ENCODE measurements around the gene SSBP1. TPM values are rescaled to one million over a fixed set of nuclear protein-coding genes. Genes with fewer than 3 reads are reported as not detected.
"Not testable (repeated sequence)": the region's sequence is repeated elsewhere in the genome, so short reads cannot be mapped to it uniquely, and the experiment has no call there.

SSBP1 gene
- total RNA-seq, 1 experiment from 2014 or later, result 326 TPM

DNA sequence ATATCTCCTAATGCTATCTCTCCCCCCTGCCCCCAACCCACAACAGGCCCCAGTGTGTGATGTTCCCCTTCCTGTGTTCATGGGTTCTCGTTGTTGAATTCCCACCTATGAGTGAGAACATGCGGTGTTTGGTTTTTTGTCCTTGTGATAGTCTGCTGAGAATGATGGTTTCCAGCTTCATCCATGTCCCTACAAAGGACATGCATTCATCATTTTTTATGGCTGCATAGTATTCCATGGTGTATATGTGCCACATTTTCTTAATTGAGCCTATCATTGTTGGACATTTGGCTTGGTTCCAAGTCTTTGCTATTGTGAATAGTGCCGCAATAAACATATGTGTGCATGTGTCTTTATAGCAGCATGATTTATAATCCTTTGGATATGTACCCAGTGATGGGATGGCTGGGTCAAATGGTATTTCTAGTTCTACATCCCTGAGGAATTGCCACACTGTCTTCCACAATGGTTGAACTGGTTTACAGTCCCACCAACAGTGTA is 32.0 kb downstream of the SSBP1 start:
- not testable (repeated sequence) for DNase-seq (ENCODE audit: low read depth)

- DNase-seq (ENCODE audit: low read depth), result no peak
Measured at GRCh38 chr7:141776374-141776773, 38.2 kb downstream of the SSBP1 start, which contains the start of gene TAS2R4. Gene TAS2R4 (plus strand): TSS chr7:141776674. CDS start chr7:141778489, 1,815 bp downstream.

GRCh38 chr7:141785706-141786552 is 47.8 kb downstream of the SSBP1 start:
- DNase-seq (ENCODE audit: low read depth), result peak; percentile 58

GRCh38 chr7:141788296-141788695 is 50.1 kb downstream of the SSBP1 start:
- DNase-seq (ENCODE audit: low read depth), result no peak

GRCh38 chr7:141789917-141790316 is 51.8 kb downstream of the SSBP1 start, which contains the start of gene TAS2R5:
Gene TAS2R5 (plus strand): TSS chr7:141790217. CDS start chr7:141790362, 145 bp downstream.
- no peak for DNase-seq (ENCODE audit: low read depth)

DNA sequence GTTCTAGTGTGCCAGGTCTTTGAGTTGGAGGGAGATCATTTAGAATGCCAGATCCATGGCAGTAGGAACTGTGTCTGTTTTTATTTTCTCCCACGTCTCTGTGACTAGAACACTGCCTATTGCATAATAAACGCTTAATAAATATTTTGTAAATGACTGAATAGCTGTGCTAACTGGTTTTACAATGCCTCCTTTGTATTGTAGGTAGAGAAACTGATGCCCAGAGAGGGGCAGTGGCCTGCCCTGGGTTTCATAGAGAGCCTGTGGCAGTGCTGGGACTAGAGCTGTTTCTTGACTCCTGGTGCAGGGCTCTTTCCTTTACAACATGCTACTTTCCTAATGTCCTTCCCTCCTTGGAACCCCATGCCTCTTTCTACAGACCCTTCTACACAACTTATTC is 54.4 kb downstream of the SSBP1 start:
- DNase-seq (ENCODE audit: low read depth), result no peak

Other genes with a start within 250 kb of the SSBP1 start
- 30.9 and 31.1 TPM in 2 replicates for gene AGK, start 186.9 kb upstream of the SSBP1 start, total RNA-seq (2014; rRNA removed)
- gene DENND11, start 36.2 kb upstream of the SSBP1 start, total RNA-seq (2014; rRNA removed), result 1.9 and 2.3 TPM in 2 replicates
- gene WEE2, start 30.0 kb upstream of the SSBP1 start, total RNA-seq (2014; rRNA removed), result not detected in 2 replicates
- 0.19 and 0.34 TPM in 2 replicates for gene TAS2R3, start 25.7 kb downstream of the SSBP1 start, total RNA-seq (2014; rRNA removed)
- gene TAS2R4, start 38.3 kb downstream of the SSBP1 start, total RNA-seq (2014; rRNA removed), result 0.06 and 0.34 TPM in 2 replicates
- not detected in 2 replicates for gene TAS2R5, start 51.9 kb downstream of the SSBP1 start, total RNA-seq (2014; rRNA removed)
- gene PRSS37, start 103.1 kb downstream of the SSBP1 start, total RNA-seq (2014; rRNA removed), result not detected in 2 replicates
- not detected in 2 replicates for gene OR9A4, start 178.0 kb downstream of the SSBP1 start, total RNA-seq (2014; rRNA removed)
- gene CLEC5A, start 208.6 kb downstream of the SSBP1 start, total RNA-seq (2014; rRNA removed), result not detected in 2 replicates
- gene TAS2R38, start 235.4 kb downstream of the SSBP1 start, total RNA-seq (2014; rRNA removed), result not detected in 2 replicates